Prostate gland (tissue), 2 donors: ENCODE data around the gene FOXS1. TPM values are rescaled to one million over a fixed set of nuclear protein-coding genes. Genes with fewer than 3 reads are reported as not detected.

Experiments used
- DNase-seq: peaks from one replicate; pipeline ENCODE4 v3.0.0-alpha.2; 2019; ENCODE audit warnings: low spot score
- H3K27ac ChIP-seq, 2 donors: fragments of 200-600 bp; sonication (generic); 2 replicates each; pipeline ENCODE4 v1.5.1; 2017 to 2019
- H3K27me3 ChIP-seq: fragments of 200-600 bp; sonication (generic); replicated peaks from 2 replicates; pipeline ENCODE4 v1.5.1; 2019; ENCODE audit not compliant: insufficient read depth
- H3K36me3 ChIP-seq, 2 donors: fragments of 200-600 bp; sonication (generic); 1 replicate in 1 of 2; 2 replicates in 1 of 2; pipeline versions ENCODE4 v1.5.1 to v1.8.1; 2017 to 2019
- H3K4me1 ChIP-seq: fragments of 200-600 bp; sonication (generic); replicated peaks from 2 replicates; pipeline ENCODE4 v1.5.1; 2019
- H3K4me3 ChIP-seq, 2 donors: fragments of 200-600 bp; sonication (generic); 2 replicates each; pipeline ENCODE4 v1.5.1; 2017 to 2019
- H3K9me3 ChIP-seq: fragments of 200-600 bp; sonication (generic); 2 replicates; pipeline ENCODE4 v1.5.1; 2017
- CTCF ChIP-seq, 4 experiments: fragments of 200-600 bp in 2 of 4; fragments of 450-650 bp in 2 of 4; sonication (generic) in 2 of 4; IDR thresholded peaks; 1 replicate in 3 of 4; 2 replicates in 1 of 4; pipeline ENCODE4 v1.5.1; 2016 to 2019; ENCODE audit warnings: antibody characterized with exemption in 4 of 4, mild to moderate bottlenecking in 2 of 4, moderate library complexity in 2 of 4
- POLR2A ChIP-seq: fragments of 450-650 bp; IDR thresholded peaks from one replicate; pipeline ENCODE4 v1.6.1; 2016; ENCODE audit warnings: antibody characterized with exemption, mild to moderate bottlenecking
- POLR2AphosphoS5 ChIP-seq: sonication (generic); formaldehyde crosslinking; IDR thresholded peaks from one replicate; pipeline ENCODE4 v1.6.1; 2017; ENCODE audit warnings: antibody characterized with exemption
- WGBS: methylation state at CpG from one replicate; pipeline ENCODE4 v1.1.5; 2018; 5-methylcytosine and 5-hydroxymethylcytosine counted together
- intact Hi-C: fragments of 100-400 bp; cut with DNase I; formaldehyde crosslinking; loops from one replicate; pipeline ENCODE4 v1.14.2; 2022
- total RNA-seq, 2 donors: library from RNA; depleted of rRNA; stranded (reverse); fragments of >200 nt; gene quantifications; one replicate each; pipeline ENCODE4 v1.1.0, GENCODE V29; 2016

Gene FOXS1
- total RNA-seq, 2 donors from 2014 or later = 8.3 TPM; not detected in 1

- Histone ChIP-seq H3K9me3 (no peaks in the 10 kb centered on the region), H3K27ac (peak overlapping the region; percentile 75 to 76), H3K27me3 (no peaks in the 10 kb centered on the region), H3K4me3 (peak overlapping the region; percentile 41 to 48), H3K4me1 (no peaks in the 10 kb centered on the region), H3K36me3 (no peaks in the 10 kb centered on the region)
- TF ChIP-seq POLR2AphosphoS5 (no peak), POLR2A (peak; percentile 58), CTCF (IDR thresholded peaks at IDR 0.05) (peak in 1 of 4 experiments; percentile 21)
- 6% methylated on average over 43 of the region's 45 CpGs for WGBS
- DNase-seq = peak; percentile 96
- intact Hi-C loops = no loop called here
These were observed 34.0 kb upstream of the FOXS1 start for GRCh38 chr20:31879143-31879987.

GRCh38 chr20:31877684-31878083 is 32.3 kb upstream of the FOXS1 start:
- Histone ChIP-seq H3K36me3 (no peaks in the 10 kb centered on the region), H3K9me3 (no peaks in the 10 kb centered on the region), H3K4me3 (no peak overlapping the region), H3K27ac (no peak overlapping the region), H3K27me3 (no peaks in the 10 kb centered on the region), H3K4me1 (no peaks in the 10 kb centered on the region)
- intact Hi-C loops = no loop called here
- DNase-seq = no peak
- TF ChIP-seq POLR2A (no peak), POLR2AphosphoS5 (no peak), CTCF (IDR thresholded peaks at IDR 0.05) (no peak)

- Histone ChIP-seq H3K27ac (no peak overlapping the region), H3K9me3 (no peaks in the 10 kb centered on the region), H3K36me3 (no peaks in the 10 kb centered on the region), H3K4me3 (no peak overlapping the region), H3K4me1 (no peaks in the 10 kb centered on the region), H3K27me3 (no peaks in the 10 kb centered on the region)
- WGBS = 72% methylated on average over 2 of the region's 2 CpGs
- intact Hi-C loops = no loop called here
- TF ChIP-seq CTCF (IDR thresholded peaks at IDR 0.05) = no peak
- no peak for TF ChIP-seq POLR2AphosphoS5
- TF ChIP-seq POLR2A = no peak
- DNase-seq = no peak
These were observed 30.3 kb upstream of the FOXS1 start for GRCh38 chr20:31875671-31876070.

- no peak overlapping the region for H3K27ac ChIP-seq
- no peaks in the 10 kb centered on the region for H3K27me3 ChIP-seq
- H3K36me3 ChIP-seq = no peaks in the 10 kb centered on the region
- peaks cover 3% of the 10 kb centered on the region for H3K4me1 ChIP-seq
- TF ChIP-seq POLR2A (no peak), CTCF (IDR thresholded peaks at IDR 0.05) (no peak), POLR2AphosphoS5 (no peak)
- intact Hi-C loops = no loop called here
- 90% methylated on average over 6 of the region's 6 CpGs for WGBS
- H3K9me3 ChIP-seq = no peaks in the 10 kb centered on the region
- no peak for DNase-seq
- no peak overlapping the region for H3K4me3 ChIP-seq
These were observed 27.0 kb upstream of the FOXS1 start for GRCh38 chr20:31872406-31872805.

- intact Hi-C loops = no loop called here
- Histone ChIP-seq H3K9me3 (no peaks in the 10 kb centered on the region), H3K27me3 (no peaks in the 10 kb centered on the region), H3K4me3 (no peak overlapping the region), H3K36me3 (no peaks in the 10 kb centered on the region), H3K4me1 (peaks cover 3% of the 10 kb centered on the region), H3K27ac (no peak overlapping the region)
- 89% methylated on average over 1 of the region's 1 CpG for WGBS
- DNase-seq = no peak
- no peak for TF ChIP-seq POLR2AphosphoS5
- no peak for TF ChIP-seq POLR2A
- no peak for TF ChIP-seq CTCF (IDR thresholded peaks at IDR 0.05)
These were observed 26.2 kb upstream of the FOXS1 start for GRCh38 chr20:31871618-31871954.
